IPS-NIHi7 (cell line): Measurements from ENCODE around the gene GNB3.

Experiments used
- DNase-seq: peaks from one replicate; pipeline ENCODE4 v3.0.0; 2012; ENCODE audit warnings: mixed read lengths; ENCODE audit errors: extremely low spot score

Gene GNB3

DNA sequence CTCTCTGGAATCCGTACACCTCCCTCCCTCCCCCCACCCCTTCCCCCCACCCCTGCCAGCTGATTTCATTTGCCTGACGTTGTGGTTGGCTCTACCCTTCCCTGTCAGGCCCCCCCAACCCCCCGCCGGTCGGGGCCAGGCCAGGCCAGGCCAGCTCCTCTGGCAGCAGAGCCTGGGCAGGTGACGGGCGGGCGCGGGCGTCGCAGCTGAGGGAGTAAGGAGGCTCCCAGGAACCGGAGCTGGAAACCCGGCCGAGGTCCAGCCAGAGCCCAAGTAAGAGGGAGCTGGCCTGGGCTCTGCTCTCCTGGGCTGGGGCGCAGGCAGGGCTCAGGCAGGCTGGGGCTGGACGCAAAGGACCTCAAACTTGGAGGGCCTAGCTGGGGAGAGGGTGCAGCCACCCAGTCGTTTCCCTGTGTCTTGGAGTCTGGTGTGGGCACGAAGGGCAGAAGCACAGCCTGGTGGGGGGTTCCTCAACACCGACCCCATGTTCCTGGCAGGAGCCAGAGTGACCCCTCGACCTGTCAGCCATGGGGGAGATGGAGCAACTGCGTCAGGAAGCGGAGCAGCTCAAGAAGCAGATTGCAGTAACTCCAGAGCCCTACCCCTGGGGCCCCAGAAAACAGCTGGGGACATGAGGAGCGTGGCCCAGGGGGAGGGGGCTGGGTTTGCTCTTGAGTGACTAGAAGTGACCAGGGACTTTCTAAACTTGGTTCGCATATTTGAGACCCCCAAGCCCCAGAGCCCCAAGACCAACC, at the start of gene GNB3:
GNB3 (plus strand) TSS at position 165 of the 755 bp plus-strand sequence; CDS start at position 528, 363 bp downstream.
- no peak for DNase-seq

DNA sequence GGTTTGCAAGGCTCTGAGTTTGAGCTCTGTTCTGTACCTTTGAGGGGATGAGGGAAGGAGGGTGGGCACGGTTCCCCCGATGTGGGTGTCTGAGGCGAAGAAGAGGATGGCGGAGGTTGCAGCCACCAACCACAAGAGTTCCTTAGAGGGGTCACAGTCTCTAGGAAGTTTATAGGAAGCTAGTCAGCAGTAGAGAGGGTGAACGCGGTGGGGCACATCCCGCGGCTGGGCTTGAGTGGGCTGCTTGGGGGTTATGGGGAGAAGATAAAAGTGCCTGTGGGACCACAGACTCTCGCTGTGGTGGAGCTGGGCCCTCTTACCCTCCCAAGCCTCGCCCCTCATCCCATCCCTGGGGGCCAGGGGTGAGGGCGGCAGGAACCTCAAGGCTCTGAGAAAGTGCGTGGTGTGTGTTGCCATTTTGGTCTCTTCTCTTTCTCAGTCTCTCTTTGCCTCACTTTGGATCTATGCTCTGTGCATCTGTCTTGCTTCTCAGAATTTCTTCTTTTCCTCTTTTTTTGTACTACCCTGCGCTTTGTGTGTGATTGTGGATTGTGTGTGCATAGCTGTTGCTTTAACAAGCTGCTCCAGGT, 48.7 kb upstream of the GNB3 start:
- no peak for DNase-seq

DNA sequence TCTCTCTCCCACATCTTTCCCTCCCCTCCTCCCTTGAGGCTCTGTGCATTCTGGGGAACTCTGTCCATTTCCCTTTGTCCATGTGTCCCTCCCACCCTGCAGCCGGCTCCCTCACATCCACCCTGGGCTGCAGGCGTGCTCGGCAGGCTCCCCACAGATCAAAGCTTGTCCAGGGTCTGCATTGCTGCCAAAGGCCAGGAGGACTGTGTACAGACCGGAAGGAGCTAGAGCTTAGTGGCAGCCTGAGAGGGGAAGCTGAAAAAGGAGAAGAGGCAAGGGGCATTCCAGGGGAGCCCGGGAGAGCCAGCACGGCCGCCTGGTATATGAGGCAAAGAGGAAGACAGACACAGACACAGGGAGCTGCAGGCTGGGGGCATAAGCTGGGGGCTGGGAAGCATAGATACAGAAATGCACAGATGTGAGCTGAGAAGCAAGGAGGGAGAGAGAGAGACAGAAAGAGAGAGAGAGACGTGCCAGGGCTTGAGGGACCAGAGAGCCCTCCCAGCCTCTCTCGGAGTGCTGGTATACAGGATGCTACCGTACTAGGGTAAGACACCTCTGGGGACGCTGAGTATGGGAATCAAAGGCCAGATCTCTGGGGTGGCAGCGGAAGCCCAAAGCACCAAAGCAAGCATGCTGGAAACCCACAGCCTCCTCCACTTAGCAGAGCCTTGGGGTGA, 48.1 kb upstream of the GNB3 start:
- no peak for DNase-seq

DNA sequence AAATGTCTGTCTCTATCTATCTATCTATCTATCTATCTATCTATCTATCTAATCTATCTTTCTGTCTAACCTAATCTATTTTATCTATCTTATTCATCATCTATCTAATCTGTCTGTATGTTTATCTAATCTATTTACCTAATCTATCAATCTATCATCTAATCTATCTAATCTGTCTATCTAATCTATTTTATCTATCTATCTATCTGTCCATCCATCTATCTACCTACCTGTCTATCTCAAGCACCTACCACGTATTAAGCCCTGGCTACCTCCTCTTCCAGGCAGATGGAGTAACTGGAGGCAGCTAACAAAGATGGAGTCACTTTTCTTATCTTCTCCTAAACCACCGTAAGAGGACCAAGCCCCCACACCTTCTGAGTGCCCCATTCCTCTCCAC, 45.6 kb upstream of the GNB3 start:
- DNase-seq, result no peak

DNA sequence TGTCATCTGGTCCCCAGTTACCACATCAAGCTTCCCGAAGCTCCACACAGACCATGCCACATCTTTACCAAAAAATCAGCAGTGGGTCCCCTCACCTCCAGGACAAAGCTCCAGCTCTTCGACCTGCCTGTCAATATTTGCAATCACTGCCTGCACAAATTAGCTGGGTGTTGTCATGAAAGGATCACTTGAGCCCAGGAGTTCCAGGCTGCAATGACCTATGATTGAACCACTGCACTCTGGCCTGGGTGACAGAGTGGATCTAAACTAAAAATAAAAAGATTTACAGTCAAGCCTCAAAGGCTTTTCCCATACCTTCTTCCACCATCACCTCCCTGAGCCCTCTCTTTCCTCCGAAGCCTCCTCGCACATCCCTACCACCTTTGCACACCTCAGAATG, 44.1 kb upstream of the GNB3 start:
- no peak for DNase-seq

DNA sequence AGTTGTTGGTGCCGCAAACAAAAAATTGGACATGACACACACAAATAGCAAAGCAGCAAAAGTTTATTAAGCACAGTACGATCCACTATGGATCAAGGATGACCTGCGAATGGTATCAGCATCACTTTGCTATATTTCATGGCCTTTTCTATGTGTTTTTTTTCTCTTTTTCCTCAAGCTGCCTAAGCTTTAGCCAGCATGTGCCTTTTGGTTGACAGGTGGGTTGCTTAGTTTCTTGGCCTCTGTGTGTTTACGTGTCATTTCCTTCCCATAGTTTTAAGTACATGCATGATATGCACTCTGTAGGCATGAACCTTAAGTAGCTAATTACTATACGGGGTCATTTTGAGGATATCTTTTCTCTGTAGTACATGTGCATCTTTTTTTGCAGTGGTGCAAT, 41.6 kb upstream of the GNB3 start:
- no peak for DNase-seq

DNA sequence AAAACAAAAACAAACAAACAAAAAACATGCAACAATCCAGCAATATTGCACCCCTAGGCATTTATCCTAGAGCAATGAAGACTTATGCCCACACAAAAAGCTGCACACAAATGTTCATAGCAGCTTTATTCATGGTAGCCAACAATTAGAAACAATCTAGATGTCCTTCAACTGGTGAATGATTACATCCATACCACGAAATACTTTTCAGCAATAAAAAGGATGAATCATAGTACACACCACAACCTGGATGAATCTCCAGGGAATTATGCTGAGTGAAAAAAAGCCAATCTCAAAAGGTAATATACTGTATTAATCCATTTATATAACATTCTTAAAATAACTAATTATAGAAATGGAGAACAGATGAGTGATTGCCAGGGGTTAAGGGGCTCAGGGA, 33.6 kb upstream of the GNB3 start:
- no peak for DNase-seq

DNA sequence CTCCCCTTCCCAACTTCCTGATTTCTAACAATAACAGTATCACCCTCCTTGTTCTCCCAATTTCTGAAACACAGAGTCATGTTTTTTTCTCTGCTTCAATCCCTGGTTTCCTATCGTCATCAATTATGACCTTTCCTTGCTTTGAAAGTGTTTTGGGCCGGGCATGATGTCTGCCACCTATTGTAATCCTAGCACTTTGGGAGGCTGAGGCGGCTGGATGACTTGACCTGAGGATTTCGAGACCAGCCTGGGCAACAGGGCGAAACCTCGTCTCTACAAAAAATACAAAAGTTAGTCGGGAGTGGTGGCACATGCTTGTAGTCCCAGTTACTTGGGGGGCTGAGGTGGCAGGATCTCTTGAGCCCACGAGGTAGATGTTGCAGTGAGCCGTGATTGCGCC, 31.7 kb upstream of the GNB3 start:
- DNase-seq, result no peak

DNA sequence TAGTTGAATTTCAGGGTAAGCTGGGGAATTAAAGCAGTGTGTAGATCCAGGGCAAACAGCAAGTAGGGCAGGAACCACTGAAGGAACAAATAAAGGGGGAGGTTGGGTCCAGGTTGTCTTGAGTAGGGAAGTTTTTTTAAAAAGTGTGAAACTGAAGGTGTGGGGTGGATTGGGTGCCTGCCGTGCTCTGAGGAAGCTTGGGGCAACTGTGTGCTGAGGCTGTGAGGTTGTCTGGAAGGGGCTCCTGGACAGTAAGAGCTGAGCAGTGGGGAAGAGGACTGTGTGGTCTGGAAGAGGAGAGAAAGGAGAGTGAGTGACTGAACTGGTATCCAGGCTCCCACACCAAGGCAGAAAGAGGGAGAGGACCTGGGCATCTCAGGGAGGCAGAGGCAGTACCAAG, 30.0 kb upstream of the GNB3 start:
- DNase-seq, result no peak

DNA sequence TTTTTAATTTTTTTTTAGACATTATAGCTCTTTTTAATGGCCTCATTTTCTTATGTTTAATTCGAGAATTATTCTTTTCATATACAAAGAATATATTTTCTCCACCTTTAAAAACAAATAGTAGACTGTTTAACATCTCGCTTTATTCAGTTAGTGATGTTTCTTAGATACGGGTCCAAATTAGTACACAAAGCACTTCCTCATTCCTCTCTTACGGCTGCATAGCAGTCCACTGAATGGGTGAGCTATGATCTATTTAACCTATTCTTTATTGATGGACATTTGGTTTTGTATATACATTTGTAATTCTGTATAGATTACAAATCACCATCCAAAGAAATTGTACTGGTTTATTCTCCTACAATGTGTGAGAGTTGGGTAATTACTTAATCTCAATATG, 27.4 kb upstream of the GNB3 start:
- no peak for DNase-seq

DNA sequence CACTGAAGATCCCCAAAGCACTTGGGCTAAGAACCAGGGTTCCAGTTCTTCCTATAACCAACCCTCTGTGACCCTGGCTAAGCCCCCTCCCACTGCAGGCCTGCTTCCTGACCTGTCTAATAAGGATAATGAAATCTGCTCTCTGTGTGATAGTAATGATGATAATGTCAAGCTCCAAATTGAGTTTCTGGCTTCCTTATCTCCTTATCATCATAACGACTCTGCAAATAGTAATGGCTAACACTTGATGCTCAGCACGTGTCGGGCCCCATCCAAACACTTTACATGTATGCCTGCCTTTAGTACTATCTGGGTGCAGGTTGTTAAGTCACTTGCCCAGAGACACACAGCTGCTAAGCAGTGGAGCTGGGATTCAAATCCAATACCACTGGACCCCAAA, 24.1 kb upstream of the GNB3 start:
- no peak for DNase-seq

DNA sequence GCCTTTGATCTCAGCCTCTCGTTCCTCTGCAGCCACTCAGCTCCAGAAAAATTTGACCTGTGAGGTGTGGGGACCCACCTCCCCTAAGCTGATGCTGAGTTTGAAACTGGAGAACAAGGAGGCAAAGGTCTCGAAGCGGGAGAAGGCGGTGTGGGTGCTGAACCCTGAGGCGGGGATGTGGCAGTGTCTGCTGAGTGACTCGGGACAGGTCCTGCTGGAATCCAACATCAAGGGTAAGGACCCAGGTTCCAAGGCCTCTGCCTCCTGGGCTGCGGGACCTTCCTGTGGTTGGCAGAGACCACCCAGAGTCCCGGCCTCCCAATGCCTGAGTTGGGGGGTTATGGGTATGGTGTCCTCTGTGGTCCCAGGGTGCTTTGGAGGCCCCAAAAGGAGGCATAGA, 23.6 kb upstream of the GNB3 start:
- no peak for DNase-seq

DNA sequence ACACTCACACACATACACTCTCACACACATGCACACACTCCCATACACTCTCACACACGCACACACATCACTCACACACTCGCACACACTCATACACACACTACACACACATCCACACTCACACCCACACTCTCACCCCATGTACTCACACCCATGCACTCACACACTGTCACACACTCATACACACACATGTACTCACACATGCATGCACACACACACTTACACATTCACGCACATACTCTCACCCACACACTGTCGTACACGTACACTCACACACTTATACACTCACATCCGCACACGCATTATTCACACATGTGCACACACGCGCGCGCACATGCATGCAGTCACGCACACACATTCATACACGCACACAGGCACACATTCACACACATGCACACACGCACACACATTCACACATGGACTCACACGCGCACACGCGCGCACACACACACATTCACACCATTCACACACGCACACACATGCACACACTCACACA, 23.0 kb upstream of the GNB3 start:
- no peak for DNase-seq

DNA sequence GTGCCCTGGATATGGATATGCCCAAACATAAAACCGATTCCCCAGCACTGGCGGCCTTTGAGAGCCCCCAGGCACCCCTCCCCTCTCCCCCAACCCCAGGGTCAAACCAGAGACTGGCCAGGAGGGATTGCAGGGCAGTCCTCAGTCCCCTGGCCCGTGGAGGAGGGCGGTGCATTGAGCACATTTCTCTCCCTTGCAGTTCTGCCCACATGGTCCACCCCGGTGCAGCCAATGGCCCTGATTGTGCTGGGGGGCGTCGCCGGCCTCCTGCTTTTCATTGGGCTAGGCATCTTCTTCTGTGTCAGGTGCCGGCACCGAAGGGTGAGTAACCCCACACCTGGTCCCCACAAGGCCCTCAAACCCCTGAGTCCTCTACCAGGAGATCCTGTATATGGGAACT, 22.5 kb upstream of the GNB3 start:
- peak; percentile 60 for DNase-seq

DNA sequence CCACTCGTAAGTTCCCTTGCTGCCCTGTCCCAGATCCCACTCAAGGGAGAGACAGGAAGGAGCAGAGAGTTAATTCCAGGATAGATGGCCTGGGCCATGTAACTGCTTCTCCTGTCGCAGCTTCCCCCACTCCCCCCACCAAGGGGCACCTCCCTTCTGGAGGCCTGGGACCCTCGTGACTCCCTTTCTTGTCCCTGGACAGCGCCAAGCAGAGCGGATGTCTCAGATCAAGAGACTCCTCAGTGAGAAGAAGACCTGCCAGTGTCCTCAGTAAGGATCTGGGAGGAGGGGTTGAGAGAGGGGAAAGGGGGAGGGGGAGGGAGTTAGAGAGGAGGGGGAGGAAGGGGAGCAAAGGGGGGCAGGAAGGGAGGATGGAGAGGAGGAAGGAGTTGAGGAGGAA, 22.1 kb upstream of the GNB3 start:
- no peak for DNase-seq

DNA sequence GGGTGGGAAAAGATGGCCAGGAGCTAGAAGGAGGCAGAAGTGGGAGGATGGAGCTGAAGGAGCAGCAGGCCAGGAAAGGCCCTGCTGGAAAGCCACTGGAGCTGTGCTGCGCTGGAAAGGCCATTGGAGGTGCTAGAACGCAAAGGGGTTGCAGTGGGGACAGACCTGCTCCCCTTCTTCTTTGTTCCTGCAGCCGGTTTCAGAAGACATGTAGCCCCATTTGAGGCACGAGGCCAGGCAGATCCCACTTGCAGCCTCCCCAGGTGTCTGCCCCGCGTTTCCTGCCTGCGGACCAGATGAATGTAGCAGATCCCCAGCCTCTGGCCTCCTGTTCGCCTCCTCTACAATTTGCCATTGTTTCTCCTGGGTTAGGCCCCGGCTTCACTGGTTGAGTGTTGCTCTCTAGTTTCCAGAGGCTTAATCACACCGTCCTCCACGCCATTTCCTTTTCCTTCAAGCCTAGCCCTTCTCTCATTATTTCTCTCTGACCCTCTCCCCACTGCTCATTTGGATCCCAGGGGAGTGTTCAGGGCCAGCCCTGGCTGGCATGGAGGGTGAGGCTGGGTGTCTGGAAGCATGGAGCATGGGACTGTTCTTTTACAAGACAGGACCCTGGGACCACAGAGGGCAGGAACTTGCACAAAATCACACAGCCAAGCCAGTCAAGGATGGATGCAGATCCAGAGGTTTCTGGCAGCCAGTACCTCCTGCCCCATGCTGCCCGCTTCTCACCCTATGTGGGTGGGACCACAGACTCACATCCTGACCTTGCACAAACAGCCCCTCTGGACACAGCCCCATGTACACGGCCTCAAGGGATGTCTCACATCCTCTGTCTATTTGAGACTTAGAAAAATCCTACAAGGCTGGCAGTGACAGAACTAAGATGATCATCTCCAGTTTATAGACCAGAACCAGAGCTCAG, 21.4 kb upstream of the GNB3 start:
- DNase-seq, result no peak

DNA sequence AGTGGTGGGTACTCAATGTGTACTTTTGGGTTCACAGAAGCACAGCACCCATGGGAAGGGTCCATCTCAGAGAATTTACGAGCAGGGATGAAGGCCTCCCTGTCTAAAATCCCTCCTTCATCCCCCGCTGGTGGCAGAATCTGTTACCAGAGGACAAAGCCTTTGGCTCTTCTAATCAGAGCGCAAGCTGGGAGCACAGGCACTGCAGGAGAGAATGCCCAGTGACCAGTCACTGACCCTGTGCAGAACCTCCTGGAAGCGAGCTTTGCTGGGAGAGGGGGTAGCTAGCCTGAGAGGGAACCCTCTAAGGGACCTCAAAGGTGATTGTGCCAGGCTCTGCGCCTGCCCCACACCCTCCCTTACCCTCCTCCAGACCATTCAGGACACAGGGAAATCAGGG, 20.6 kb upstream of the GNB3 start:
- DNase-seq, result no peak

DNA sequence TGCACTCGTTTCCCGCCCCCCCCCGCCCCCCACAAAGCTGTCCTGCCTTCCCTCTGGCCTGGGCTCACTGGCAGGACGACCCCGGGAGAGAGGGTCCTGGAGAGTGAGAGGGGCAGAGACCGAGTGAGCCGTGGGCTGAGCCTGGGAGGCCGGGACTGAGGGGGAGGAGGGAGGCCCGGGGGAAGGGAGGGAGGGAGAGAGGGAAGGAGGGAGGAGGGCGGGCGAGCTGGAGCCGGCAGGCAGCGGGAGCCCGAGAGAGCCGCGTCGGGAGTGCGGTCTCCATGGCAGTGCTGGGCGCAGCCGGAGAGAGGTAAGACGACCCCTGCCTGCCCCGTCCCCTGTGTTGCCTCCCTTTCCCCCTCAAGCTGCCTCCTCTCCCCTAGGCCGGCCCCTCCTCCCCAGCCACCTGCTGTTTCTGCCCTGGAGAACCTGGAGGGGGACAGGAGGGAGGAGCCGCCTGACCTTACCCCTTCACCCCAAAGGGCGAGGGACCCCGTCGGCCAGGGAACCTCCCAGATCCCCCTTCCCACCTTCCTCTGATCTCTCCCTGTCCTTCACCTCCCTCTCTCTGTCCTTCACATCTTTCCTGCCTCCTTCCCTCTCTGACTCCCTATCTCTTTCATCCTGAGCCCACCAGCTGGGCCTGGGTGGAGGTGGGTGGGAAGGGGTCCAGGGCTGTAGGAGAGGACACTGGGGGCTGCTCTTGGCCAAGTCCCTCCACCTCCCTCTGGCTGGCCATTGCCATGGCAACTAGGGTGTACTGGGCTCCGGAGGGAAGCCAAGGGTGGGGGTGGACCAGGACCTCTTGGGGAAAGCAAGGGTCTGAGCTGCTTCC, 18.9 kb upstream of the GNB3 start, which contains the start of gene GPR162:
GPR162 (plus strand) TSS at position 231 of the 835 bp plus-strand sequence. CDS start 2,078 bp downstream, outside the sequence.
- DNase-seq, result peak; percentile 76

DNA sequence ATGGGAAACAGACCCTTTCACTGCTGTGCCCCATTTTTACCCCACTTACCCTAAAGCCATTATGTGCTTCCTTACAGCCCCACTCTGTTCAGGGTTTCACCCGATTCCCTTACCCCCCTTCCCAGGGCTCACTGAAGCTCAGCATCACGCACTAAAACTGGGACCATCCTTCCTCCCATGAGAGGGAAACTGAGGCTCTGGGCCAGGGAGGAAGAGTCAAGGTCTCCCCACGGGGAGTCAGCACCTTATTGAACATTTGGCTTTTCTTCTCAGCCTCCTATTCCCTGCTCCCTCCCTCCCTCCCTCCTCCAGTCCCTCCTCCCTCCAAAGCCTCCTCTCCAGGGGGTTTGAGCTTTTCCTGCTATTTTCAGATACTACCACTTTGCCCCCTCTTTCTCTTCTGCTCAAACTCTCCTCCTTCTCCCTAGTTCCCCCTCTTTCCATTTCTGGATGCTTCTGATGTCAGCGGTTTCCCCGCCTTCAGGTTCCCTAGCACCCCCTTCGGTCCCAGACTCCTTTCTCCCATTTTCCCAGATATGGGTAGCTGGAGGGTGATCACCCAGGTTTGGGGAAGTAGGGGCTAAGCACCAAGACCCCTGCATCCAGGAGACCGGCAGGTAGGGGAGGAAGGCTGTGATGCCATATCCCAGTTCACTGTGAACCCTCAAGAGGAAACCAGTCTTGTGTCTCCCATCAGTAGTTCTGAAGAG, 18.1 kb upstream of the GNB3 start:
- DNase-seq, result no peak
